ENCODE measurements around the gene PIGC.
A peak's percentile ranks its signal among the peaks of the same experiment; 100 is the strongest.
"Not testable (repeated sequence)": the region's sequence is repeated elsewhere in the genome, so short reads cannot be mapped to it uniquely, and the experiment has no call there.

PIGC gene

GRCh38 chr1:172465617-172466016 is 21.7 kb upstream of the PIGC start:
- no peak for DNase-seq

- DNase-seq: no peak
These were observed 17.0 kb upstream of the PIGC start for GRCh38 chr1:172460887-172461315.

- no peak for DNase-seq
These were observed 16.3 kb upstream of the PIGC start for GRCh38 chr1:172460177-172460576.

GRCh38 chr1:172457479-172458130 is 13.7 kb upstream of the PIGC start:
- no peak for DNase-seq

GRCh38 chr1:172456344-172456769 is 12.5 kb upstream of the PIGC start:
- DNase-seq: no peak

GRCh38 chr1:172455451-172455850 is 11.6 kb upstream of the PIGC start:
- DNase-seq: no peak

- no peak for DNase-seq
These were observed 9.7 kb upstream of the PIGC start for GRCh38 chr1:172453607-172454006.

- no peak for DNase-seq
These were observed 9.3 kb upstream of the PIGC start for GRCh38 chr1:172453153-172453545.

GRCh38 chr1:172452536-172453152 is 8.8 kb upstream of the PIGC start:
- DNase-seq: no peak

- no peak for DNase-seq
These were observed 7.2 kb upstream of the PIGC start for GRCh38 chr1:172451002-172451443.

GRCh38 chr1:172450524-172450885 is 6.6 kb upstream of the PIGC start:
- DNase-seq: no peak

- DNase-seq: peak; percentile 72
These were observed 6.0 kb upstream of the PIGC start for GRCh38 chr1:172449585-172450523.

GRCh38 chr1:172448995-172449584 is 5.2 kb upstream of the PIGC start:
- DNase-seq: no peak

GRCh38 chr1:172447641-172448040 is 3.8 kb upstream of the PIGC start:
- DNase-seq: no peak

- DNase-seq: no peak
These were observed 2.7 kb upstream of the PIGC start for GRCh38 chr1:172446547-172446946.

GRCh38 chr1:172442843-172443565 is 865 bp downstream of the PIGC start:
- DNase-seq: no peak

- DNase-seq: no peak
These were observed 1.5 kb downstream of the PIGC start for GRCh38 chr1:172442404-172442803.

GRCh38 chr1:172437183-172437582 is 6.7 kb downstream of the PIGC start:
- DNase-seq: not testable (repeated sequence)

GRCh38 chr1:172431721-172432192 is 12.1 kb downstream of the PIGC start:
- no peak for DNase-seq

- no peak for DNase-seq
These were observed 12.7 kb downstream of the PIGC start for GRCh38 chr1:172431204-172431603.

GRCh38 chr1:172430128-172430454 is 13.8 kb downstream of the PIGC start:
- DNase-seq: no peak

GRCh38 chr1:172429331-172430127 is 14.3 kb downstream of the PIGC start:
- peak; percentile 68 for DNase-seq

Measured in midbrain (tissue), 1 donor.